Endothelial cell of umbilical vein (primary cell): ENCODE measurements around the gene BHLHE23. TPM values are rescaled to one million over a fixed set of nuclear protein-coding genes. Genes with fewer than 3 reads are reported as not detected.

Source experiments
- BruUV-seq: library from RNA; stranded (reverse); fragments of 400-500 nt; replicated peaks from 2 replicates; lab custom pipeline; 2021; lab: Mats Ljungman, UMichigan
- CTCF ChIA-PET: fragments of 300-600, 350-600 bp; sonication (Branson Sonifier 250); formaldehyde crosslinking; loops from one replicate; lab custom pipeline; 2021; ENCODE audit warnings: antibody characterized with exemption, inconsistent platforms; lab: Charles Lee
- POLR2A ChIA-PET: fragments of 300-600, 350-600 bp; sonication (Branson Sonifier 250); formaldehyde crosslinking; loops from one replicate; lab custom pipeline; 2021; ENCODE audit warnings: antibody characterized with exemption, inconsistent platforms; lab: Charles Lee
- DNase-seq: peaks from one replicate; pipeline ENCODE4 v3.0.0-alpha.2; 2011; ENCODE audit warnings: low read depth, low spot score
- FAIRE-seq: peaks from 2 replicates; lab custom pipeline; 2011; peaks lifted over from hg19 to GRCh38; lab: Jason Lieb, UNC
- H2AFZ ChIP-seq: 2 replicates; pipeline ENCODE4 v1.6.0; 2012; ENCODE audit warnings: low read depth, low read length, control low read depth, inconsistent platforms
- H3K27ac ChIP-seq: 2 replicates; pipeline ENCODE4 v1.5.1; 2011; ENCODE audit warnings: low read depth, mild to moderate bottlenecking, control low read depth, low read length, moderate library complexity; ENCODE audit not compliant: insufficient read depth
- H3K27me3 ChIP-seq, 2 experiments: 2 replicates each; pipeline versions ENCODE4 v1.6.0 to v1.6.1; 2011; ENCODE audit warnings: low read length in 2 of 2, mixed read lengths in 1 of 2; ENCODE audit not compliant: control insufficient read depth in 2 of 2, insufficient read depth in 2 of 2
- H3K36me3 ChIP-seq, 2 experiments: 2 replicates in 1 of 2; 3 replicates in 1 of 2; pipeline ENCODE4 v1.5.1; 2011; ENCODE audit warnings: low read length in 2 of 2, mild to moderate bottlenecking in 1 of 2, moderate library complexity in 1 of 2; ENCODE audit not compliant: control insufficient read depth in 2 of 2, insufficient read depth in 2 of 2; ENCODE audit errors: extremely low read depth in 1 of 2
- H3K4me1 ChIP-seq: 3 replicates; pipeline ENCODE4 v1.5.1; 2011; ENCODE audit warnings: mild to moderate bottlenecking, low read length; ENCODE audit not compliant: control insufficient read depth, insufficient read depth; ENCODE audit errors: extremely low read depth
- H3K4me2 ChIP-seq: 2 replicates; pipeline ENCODE4 v1.6.1; 2011; ENCODE audit warnings: low read length, control low read depth, mixed read lengths; ENCODE audit not compliant: insufficient read depth
- H3K4me3 ChIP-seq, 3 experiments: fragments of 200-600 bp in 1 of 3; sonication (generic), shearing (Covaris generic) in 1 of 3; replicated peaks in 1 of 3; 2 replicates each; pipeline ENCODE4 v1.5.1; 2011 to 2016; ENCODE audit warnings: control low read depth in 3 of 3, low read length in 3 of 3, mild to moderate bottlenecking in 2 of 3, inconsistent platforms in 1 of 3, low read depth in 1 of 3, moderate library complexity in 1 of 3; ENCODE audit not compliant: insufficient read depth in 1 of 3
- H3K79me2 ChIP-seq: 2 replicates; pipeline ENCODE4 v1.6.0; 2012; ENCODE audit warnings: low read length, inconsistent platforms; ENCODE audit not compliant: control insufficient read depth, insufficient read depth
- H3K9ac ChIP-seq: replicated peaks from 2 replicates; pipeline ENCODE3; 2011; ENCODE audit warnings: low read length, control low read depth; ENCODE audit not compliant: insufficient read depth; ENCODE audit errors: extremely low read depth
- H3K9me1 ChIP-seq: replicated peaks from 3 replicates; pipeline ENCODE4 v1.6.0; 2011; ENCODE audit warnings: mild to moderate bottlenecking, low read length; ENCODE audit not compliant: control insufficient read depth, insufficient read depth; ENCODE audit errors: extremely low read depth
- H3K9me3 ChIP-seq: replicated peaks from 2 replicates; pipeline ENCODE4 v1.5.1; 2012; ENCODE audit warnings: low read length, inconsistent platforms; ENCODE audit not compliant: control insufficient read depth, insufficient read depth
- H4K20me1 ChIP-seq: replicated peaks from 2 replicates; pipeline ENCODE3; 2011; ENCODE audit warnings: mild to moderate bottlenecking, low read length; ENCODE audit not compliant: control insufficient read depth, insufficient read depth; ENCODE audit errors: extremely low read depth
- EZH2 ChIP-seq: IDR thresholded peaks from 2 replicates; pipeline ENCODE4 v1.6.1; 2012; ENCODE audit warnings: borderline replicate concordance, low read depth, mild to moderate bottlenecking, moderate library complexity, low read length, inconsistent platforms; ENCODE audit not compliant: severe bottlenecking
- dilution Hi-C: fragments of 300-500 bp; cut with MboI; formaldehyde crosslinking; loops from one replicate; pipeline ENCODE4 v1.15.0; 2019; ENCODE audit warnings: low sequenced_read_pairs; ENCODE audit not compliant: extremely low pct_ligation_motif_present
- intact Hi-C: fragments of 100-400 bp; cut with micrococcal nuclease; formaldehyde crosslinking; loops from one replicate; pipeline ENCODE4 v1.10.0; 2022
- polyA plus RNA-seq, 4 experiments: library from polyadenylated mRNA; depleted of rRNA in 3 of 4; stranded (reverse) in 3 of 4; unstranded in 1 of 4; fragments of >200 nt; gene quantifications; 2 replicates each; pipeline versions ENCODE4 v1.2.1 to v1.2.3, GENCODE V29; 2011 to 2012; ENCODE audit warnings: missing spikeins in 1 of 4
- total RNA-seq: library from RNA; stranded (reverse); gene quantifications from 2 replicates; pipeline ENCODE4 v1.2.3, GENCODE V29; 2021
- TF ChIP-seq, protein P1 (sequence below), 2 donors: IDR thresholded peaks; 1 replicate in 1 of 2; 2 replicates in 1 of 2; pipeline ENCODE4 v1.5.1; 2011; ENCODE audit warnings: low read length in 2 of 2, mild to moderate bottlenecking in 2 of 2, moderate library complexity in 2 of 2, control low read depth in 1 of 2, inconsistent platforms in 1 of 2, low read depth in 1 of 2; ENCODE audit not compliant: insufficient read depth in 1 of 2; ENCODE audit errors: extremely low read depth in 1 of 2

Gene BHLHE23
- total and polyA plus RNA-seq, 2 donors (not counting 3 experiments of a cell fraction or from before 2014, with no cell fraction given) = not detected

- Histone ChIP-seq H3K27me3 (no peaks in the 10 kb centered on the region), H3K4me3 (no peak overlapping the region), H3K9me1 (no peaks in the 10 kb centered on the region), H3K36me3 (peaks cover 3% of the 10 kb centered on the region in 2 experiments), H3K4me1 (peaks cover 4% of the 10 kb centered on the region), H2AFZ (no peak overlapping the region), H4K20me1 (no peaks in the 10 kb centered on the region), H3K4me2 (no peak overlapping the region), H3K9me3 (no peaks in the 10 kb centered on the region), H3K9ac (no peak overlapping the region), H3K27ac (no peak overlapping the region), H3K79me2 (peaks cover 15% of the 10 kb centered on the region)
- ChIA-PET CTCF (no interaction called here), POLR2A (no interaction called here)
- TF ChIP-seq EZH2 = no peak
- TF ChIP-seq, protein P1, sequence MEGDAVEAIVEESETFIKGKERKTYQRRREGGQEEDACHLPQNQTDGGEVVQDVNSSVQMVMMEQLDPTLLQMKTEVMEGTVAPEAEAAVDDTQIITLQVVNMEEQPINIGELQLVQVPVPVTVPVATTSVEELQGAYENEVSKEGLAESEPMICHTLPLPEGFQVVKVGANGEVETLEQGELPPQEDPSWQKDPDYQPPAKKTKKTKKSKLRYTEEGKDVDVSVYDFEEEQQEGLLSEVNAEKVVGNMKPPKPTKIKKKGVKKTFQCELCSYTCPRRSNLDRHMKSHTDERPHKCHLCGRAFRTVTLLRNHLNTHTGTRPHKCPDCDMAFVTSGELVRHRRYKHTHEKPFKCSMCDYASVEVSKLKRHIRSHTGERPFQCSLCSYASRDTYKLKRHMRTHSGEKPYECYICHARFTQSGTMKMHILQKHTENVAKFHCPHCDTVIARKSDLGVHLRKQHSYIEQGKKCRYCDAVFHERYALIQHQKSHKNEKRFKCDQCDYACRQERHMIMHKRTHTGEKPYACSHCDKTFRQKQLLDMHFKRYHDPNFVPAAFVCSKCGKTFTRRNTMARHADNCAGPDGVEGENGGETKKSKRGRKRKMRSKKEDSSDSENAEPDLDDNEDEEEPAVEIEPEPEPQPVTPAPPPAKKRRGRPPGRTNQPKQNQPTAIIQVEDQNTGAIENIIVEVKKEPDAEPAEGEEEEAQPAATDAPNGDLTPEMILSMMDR (IDR thresholded peaks at IDR 0.05; ENCODE audit: extremely low read depth in 1 of 2, insufficient read depth in 1 of 2, low read depth in 1 of 2, low read length in 2 of 2) = no peak
- BruUV-seq = no TSS peak
- dilution Hi-C loops = no loop called here
- intact Hi-C loops = no loop called here
- FAIRE-seq = no peak
- DNase-seq = no peak
These were observed 47.4 kb downstream of the BHLHE23 start for GRCh38 chr20:62959101-62959971.
